ENCODE measurements around the gene CACHD1. TPM values are rescaled to one million over a fixed set of nuclear protein-coding genes. Genes with fewer than 3 reads are reported as not detected.

Gene CACHD1
- total RNA-seq (2011; cell fraction: chromatin; rRNA removed; ENCODE audit: low replicate concordance), result not detected in 2 replicates
- total RNA-seq (2011; cell fraction: nucleolus; rRNA removed), result not detected in 2 replicates
- total RNA-seq (2011; cell fraction: nucleoplasm; rRNA removed), result not detected in 2 replicates
- total RNA-seq (2014; rRNA removed) (not detected in 2 replicates), total RNA-seq (2014; rRNA removed; fragmentation: Illumina TruSeq; extraction: Trizol) (not detected in 2 replicates), total RNA-seq (2015; rRNA removed; fragmentation: Illumina TruSeq; extraction: Trizol) (not detected in 2 replicates), total RNA-seq (2021) (0.04 and 0.07 TPM in 2 replicates), polyA plus RNA-seq (2011; rRNA removed) (not detected in 2 replicates), polyA plus RNA-seq (2014; fragmentation: Illumina TruSeq; extraction: Trizol) (not detected in 2 replicates), polyA plus RNA-seq (2014; fragmentation: Nextera tagmentation; extraction: Ambion mirVana) (not detected), polyA plus RNA-seq (2014; rRNA removed) (not detected in 2 replicates), polyA minus RNA-seq (2011; rRNA and poly(A)+ RNA removed) (not detected in 2 replicates), Bru-seq, nascent RNA (percentile 7 among the genes with signal in this experiment), BruChase-seq, experiment 1, labeled RNA remaining after a 2-hour chase (percentile 4 among the genes with signal in this experiment), BruChase-seq, experiment 2, labeled RNA remaining after a 6-hour chase (percentile 5 among the genes with signal in this experiment)
- polyA plus RNA-seq (2011; cell fraction: cytosol; rRNA removed), result 0.03 TPM in 1 of 2 replicates, not detected in the other
- not detected in 2 replicates for polyA plus RNA-seq (2011; cell fraction: nucleus; rRNA removed)
- not detected in 2 replicates for polyA plus RNA-seq (2012)
- not detected in 2 replicates for polyA minus RNA-seq (2011; cell fraction: cytosol; rRNA and poly(A)+ RNA removed)
- not detected in 2 replicates for polyA minus RNA-seq (2011; cell fraction: nucleus; rRNA and poly(A)+ RNA removed)
- long read RNA-seq, experiment 1, result 0 reads
- long read RNA-seq, experiment 2, result 0 reads
- long read RNA-seq, experiment 3, result 0 reads

DNA sequence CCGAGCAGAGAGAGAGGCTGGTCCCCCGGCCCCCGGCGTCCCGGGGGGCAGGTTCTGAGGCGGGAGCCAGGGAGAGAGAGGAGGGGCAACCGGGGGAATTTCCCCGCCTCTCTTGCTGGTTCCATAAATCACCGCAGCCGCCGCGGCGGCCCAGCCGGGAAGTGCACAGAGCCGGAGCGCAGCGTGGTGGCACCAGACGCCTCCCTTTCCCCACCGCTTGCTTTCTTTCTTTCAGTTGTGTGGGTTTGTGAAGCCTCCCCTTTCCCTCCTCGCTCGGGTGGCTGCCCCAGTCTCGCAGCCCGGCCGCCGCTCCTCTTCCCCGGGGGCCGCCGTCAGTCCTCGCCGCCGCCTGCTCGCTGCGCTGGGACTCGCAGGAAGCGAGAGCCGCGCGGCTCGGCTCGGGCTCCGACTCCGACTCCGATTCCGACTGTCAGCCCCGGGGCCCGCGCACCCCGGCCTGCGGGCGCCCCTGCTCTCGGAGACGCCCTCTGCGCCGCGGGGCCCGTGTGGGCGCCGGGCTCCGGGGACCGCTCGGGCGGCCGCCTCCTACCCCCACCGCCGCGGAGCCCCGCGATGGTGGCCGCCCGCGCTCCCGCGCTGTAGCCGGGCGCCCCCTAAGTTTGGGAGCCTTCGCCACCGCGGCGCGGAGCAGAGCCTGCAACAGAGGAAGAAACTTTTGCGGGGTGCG, at the start of gene CACHD1:
CACHD1 (plus strand) TSS at position 153 of the 688 bp plus-strand sequence. CDS start 616 bp downstream, outside the sequence.
- no TSS peak for BruUV-seq (replicated peaks)
- no peak for ATAC-seq
- Histone ChIP-seq H3K9me3 (replicated peaks; ENCODE audit: control insufficient read depth, insufficient read depth, low read depth, low read length) (no peaks in the 10 kb centered on the region), H2AFZ (ENCODE audit: low read depth, low read length) (no peak within 1 kb of the TSS), H4K20me1 (replicated peaks; ENCODE audit: control insufficient read depth, insufficient read depth, low read length) (no peaks in the 10 kb centered on the region), H3K4me3 (no peak within 1 kb of the TSS), H3K27me3 (ENCODE audit: control insufficient read depth in 2 of 2, insufficient read depth in 2 of 2, low read length in 2 of 2) (peaks cover 9 to 19% of the 10 kb centered on the region in 2 experiments; a peak in 4 of 5 replicates), H3K4me1 (replicated peaks in 1 of 2; ENCODE audit: control insufficient read depth in 2 of 2, insufficient read depth in 2 of 2, low read length in 2 of 2) (peaks cover 0 to 10% of the 10 kb centered on the region in 2 experiments; a peak in 2 of 5 replicates), H3K9me1 (ENCODE audit: control insufficient read depth, insufficient read depth, low read length) (no peaks in the 10 kb centered on the region), H3K79me2 (ENCODE audit: control insufficient read depth, insufficient read depth, low read length) (no peaks in the 10 kb centered on the region), H3K9ac (ENCODE audit: insufficient read depth in 1 of 2, low read depth in 2 of 2, low read length in 2 of 2) (no peak within 1 kb of the TSS), H3K4me2 (ENCODE audit: insufficient read depth, low read length) (no peak within 1 kb of the TSS), H3K27ac (ENCODE audit: extremely low read depth, low read depth, low read length) (no peak within 1 kb of the TSS), H3K36me3 (ENCODE audit: control insufficient read depth, insufficient read depth, low read length) (no peaks in the 10 kb centered on the region)
- DNase-seq (ENCODE audit: extremely low read depth in 1 of 4, low spot score in 3 of 4), result no peak
- in situ Hi-C loops (cut with MboI), result no loop called here
- TF ChIP-seq, protein P1, sequence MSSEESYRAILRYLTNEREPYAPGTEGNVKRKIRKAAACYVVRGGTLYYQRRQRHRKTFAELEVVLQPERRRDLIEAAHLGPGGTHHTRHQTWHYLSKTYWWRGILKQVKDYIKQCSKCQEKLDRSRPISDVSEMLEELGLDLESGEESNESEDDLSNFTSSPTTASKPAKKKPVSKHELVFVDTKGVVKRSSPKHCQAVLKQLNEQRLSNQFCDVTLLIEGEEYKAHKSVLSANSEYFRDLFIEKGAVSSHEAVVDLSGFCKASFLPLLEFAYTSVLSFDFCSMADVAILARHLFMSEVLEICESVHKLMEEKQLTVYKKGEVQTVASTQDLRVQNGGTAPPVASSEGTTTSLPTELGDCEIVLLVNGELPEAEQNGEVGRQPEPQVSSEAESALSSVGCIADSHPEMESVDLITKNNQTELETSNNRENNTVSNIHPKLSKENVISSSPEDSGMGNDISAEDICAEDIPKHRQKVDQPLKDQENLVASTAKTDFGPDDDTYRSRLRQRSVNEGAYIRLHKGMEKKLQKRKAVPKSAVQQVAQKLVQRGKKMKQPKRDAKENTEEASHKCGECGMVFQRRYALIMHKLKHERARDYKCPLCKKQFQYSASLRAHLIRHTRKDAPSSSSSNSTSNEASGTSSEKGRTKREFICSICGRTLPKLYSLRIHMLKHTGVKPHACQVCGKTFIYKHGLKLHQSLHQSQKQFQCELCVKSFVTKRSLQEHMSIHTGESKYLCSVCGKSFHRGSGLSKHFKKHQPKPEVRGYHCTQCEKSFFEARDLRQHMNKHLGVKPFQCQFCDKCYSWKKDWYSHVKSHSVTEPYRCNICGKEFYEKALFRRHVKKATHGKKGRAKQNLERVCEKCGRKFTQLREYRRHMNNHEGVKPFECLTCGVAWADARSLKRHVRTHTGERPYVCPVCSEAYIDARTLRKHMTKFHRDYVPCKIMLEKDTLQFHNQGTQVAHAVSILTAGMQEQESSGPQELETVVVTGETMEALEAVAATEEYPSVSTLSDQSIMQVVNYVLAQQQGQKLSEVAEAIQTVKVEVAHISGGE (CRISPR knock-in tag; IDR thresholded peaks at IDR 0.05), result peak in 1 of 3 experiments; percentile 35; a peak in 1 of 6 replicates
- no peak for TF ChIP-seq SAP30 (IDR thresholded peaks at IDR 0.05; ENCODE audit: borderline replicate concordance, insufficient read depth, low read depth, low read length, poor library complexity, severe bottlenecking)
- CTCF ChIA-PET (ENCODE audit: low intra/inter-chr PET ratio), result interaction anchor here (0.6 kb wide), 1 partner anchor 1161 kb away, joined by 5 read pairs; no protein-coding TSS in a partner anchor
- WGBS (ENCODE audit: insufficient coverage, low coverage, missing lambda C conversion rate), result 33% methylated on average over 22 of the region's 82 CpGs
- POLR2A ChIA-PET, result no interaction called here
- no peak for FAIRE-seq
- intact Hi-C loops (cut with micrococcal nuclease), result no loop called here

All from K562 (cell line).